ENCODE data around the gene MSLN. TPM values are rescaled to one million over a fixed set of nuclear protein-coding genes. Genes with fewer than 3 reads are reported as not detected.
A peak's percentile ranks its signal among the peaks of the same experiment; 100 is the strongest.

Gene MSLN
- total and polyA plus RNA-seq, 2 experiments from 2014 or later = 0.10 TPM; not detected in 1

- no peak for TF ChIP-seq REST (IDR thresholded peaks at IDR 0.05; ENCODE audit: unreplicated experiment)
Observed at GRCh38 chr16:718389-718788, 42.1 kb upstream of the MSLN start (continued).

GRCh38 chr16:718922-719321 is 41.6 kb upstream of the MSLN start:
- H3K27me3 Mint-ChIP-seq (ENCODE audit: insufficient read depth, low read depth, poor library complexity) = peaks cover 31% of the 10 kb centered on the region
- peaks cover 34% of the 10 kb centered on the region for H3K27me3 ChIP-seq (ENCODE audit: insufficient read depth)
- H3K4me1 ChIP-seq (ENCODE audit: insufficient read depth) = peaks cover 12% of the 10 kb centered on the region; the same call in 1 of the 2 replicates
- no peak overlapping the region for H3K4me2 ChIP-seq
- no peak overlapping the region for H2AFZ ChIP-seq
- H3K4me3 ChIP-seq = no peak overlapping the region
- no peaks in the 10 kb centered on the region for H4K20me1 ChIP-seq (replicated peaks; ENCODE audit: insufficient read depth)
- DNase-seq (ENCODE audit: low spot score) (no peak), ATAC-seq (no peak)
- H3F3A ChIP-seq (replicated peaks; ENCODE audit: low read depth) = no peaks in the 10 kb centered on the region
- H3K27ac Mint-ChIP-seq = 0 out of 2 replicates have a peak overlapping the region, but pooled peaks have one; percentile 38
- H3K4me3 Mint-ChIP-seq = peak overlapping the region; percentile 51
- H3K4me1 Mint-ChIP-seq = peaks cover 13% of the 10 kb centered on the region; the same call in 2 of the 3 replicates
- no peak overlapping the region for H3K27ac ChIP-seq (ENCODE audit: low read depth)
- H3K36me3 Mint-ChIP-seq (ENCODE audit: low read depth) = no peaks in the 10 kb centered on the region
- no peaks in the 10 kb centered on the region for H3K79me2 ChIP-seq (replicated peaks; ENCODE audit: insufficient read depth)
- H3K36me3 ChIP-seq (ENCODE audit: insufficient read depth) = no peaks in the 10 kb centered on the region
- H3K9me2 ChIP-seq (ENCODE audit: insufficient read depth) = no peaks in the 10 kb centered on the region
- no peaks in the 10 kb centered on the region for H3K9me3 Mint-ChIP-seq
- TF ChIP-seq ZNF331 (CRISPR knock-in tag; IDR thresholded peaks at IDR 0.05; ENCODE audit: low read depth) (no peak), ETS1 (IDR thresholded peaks at IDR 0.05) (no peak), CTCF (conservative IDR thresholded peaks at IDR 0.05; ENCODE audit: low read depth in 2 of 2) (no peak), ZNF114 (CRISPR knock-in tag; IDR thresholded peaks at IDR 0.05) (no peak), POLR2AphosphoS5 (IDR thresholded peaks at IDR 0.05; ENCODE audit: low read depth) (no peak), STAT1 (IDR thresholded peaks at IDR 0.05; ENCODE audit: unreplicated experiment) (no peak), CREB1 (CRISPR knock-in tag; IDR thresholded peaks at IDR 0.05; ENCODE audit: low read depth) (no peak), EZH2phosphoT487 (IDR thresholded peaks at IDR 0.05; ENCODE audit: unreplicated experiment) (no peak), EZH2 (IDR thresholded peaks at IDR 0.05; ENCODE audit: low read depth, unreplicated experiment) (no peak), ZNF462 (CRISPR knock-in tag; IDR thresholded peaks at IDR 0.05) (no peak), NANOG (IDR thresholded peaks at IDR 0.05; ENCODE audit: borderline replicate concordance) (no peak), JUNB (IDR thresholded peaks at IDR 0.05; ENCODE audit: unreplicated experiment) (no peak)
